Articular chondrocyte of knee joint (primary cell): ENCODE measurements around the gene GATA3. TPM values are rescaled to one million over a fixed set of nuclear protein-coding genes. Genes with fewer than 3 reads are reported as not detected.

Experiments
- total RNA-seq: library from RNA; depleted of rRNA; stranded (reverse); fragments of >200 nt; gene quantifications from 2 replicates; pipeline ENCODE4 v1.2.3, GENCODE V29; 2012

The GATA3 gene
- 0.11 TPM in 1 of 2 replicates, not detected in the other for total RNA-seq

GRCh38 chr10:8054494-8055407 lies at the start of gene GATA3:
Gene GATA3 (plus strand): TSS chr10:8054688. CDS start chr10:8055656, 968 bp downstream.

Other genes starting within 250 kb of the GATA3 start
- 3.0 and 3.2 TPM in 2 replicates for gene TAF3, start 236.2 kb upstream of the GATA3 start, total RNA-seq